Testis (tissue), 2 donors: ENCODE results near the gene SLC9A3.

Source experiments
- POLR2A ChIP-seq: fragments of 450-650 bp; IDR thresholded peaks from one replicate; pipeline ENCODE4 v1.6.1; 2017; ENCODE audit warnings: antibody characterized with exemption, mild to moderate bottlenecking, moderate library complexity
- TF ChIP-seq, protein P1 (sequence below), 3 experiments: fragments of 450-650 bp in 2 of 3; fragments of 200-600 bp in 1 of 3; sonication (generic) in 1 of 3; IDR thresholded peaks; one replicate each; pipeline ENCODE4 v1.5.1; 2016 to 2019; ENCODE audit warnings: antibody characterized with exemption in 3 of 3, mild to moderate bottlenecking in 2 of 3, moderate library complexity in 1 of 3

DNA sequence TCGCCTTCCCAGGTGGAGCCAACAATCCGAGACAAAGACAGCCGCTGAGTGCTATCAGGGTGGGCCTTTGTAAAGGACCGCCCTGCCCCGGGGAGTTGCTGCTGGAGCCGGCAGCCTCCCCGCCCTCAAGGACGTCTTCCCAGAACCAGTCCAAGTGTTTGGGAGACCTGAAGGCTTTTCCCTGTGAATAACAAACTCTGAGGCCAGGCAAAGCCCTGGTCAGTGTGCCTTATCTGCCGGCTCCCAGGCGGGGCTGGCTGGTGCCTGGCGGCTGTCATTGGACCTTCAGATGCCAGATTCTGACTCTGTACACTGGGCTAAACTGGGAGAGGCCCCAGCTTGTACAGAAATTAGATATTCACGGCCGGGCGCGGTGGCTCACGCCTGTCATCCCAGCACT lies 2.1 kb downstream of the SLC9A3 start:
- TF ChIP-seq, protein P1, sequence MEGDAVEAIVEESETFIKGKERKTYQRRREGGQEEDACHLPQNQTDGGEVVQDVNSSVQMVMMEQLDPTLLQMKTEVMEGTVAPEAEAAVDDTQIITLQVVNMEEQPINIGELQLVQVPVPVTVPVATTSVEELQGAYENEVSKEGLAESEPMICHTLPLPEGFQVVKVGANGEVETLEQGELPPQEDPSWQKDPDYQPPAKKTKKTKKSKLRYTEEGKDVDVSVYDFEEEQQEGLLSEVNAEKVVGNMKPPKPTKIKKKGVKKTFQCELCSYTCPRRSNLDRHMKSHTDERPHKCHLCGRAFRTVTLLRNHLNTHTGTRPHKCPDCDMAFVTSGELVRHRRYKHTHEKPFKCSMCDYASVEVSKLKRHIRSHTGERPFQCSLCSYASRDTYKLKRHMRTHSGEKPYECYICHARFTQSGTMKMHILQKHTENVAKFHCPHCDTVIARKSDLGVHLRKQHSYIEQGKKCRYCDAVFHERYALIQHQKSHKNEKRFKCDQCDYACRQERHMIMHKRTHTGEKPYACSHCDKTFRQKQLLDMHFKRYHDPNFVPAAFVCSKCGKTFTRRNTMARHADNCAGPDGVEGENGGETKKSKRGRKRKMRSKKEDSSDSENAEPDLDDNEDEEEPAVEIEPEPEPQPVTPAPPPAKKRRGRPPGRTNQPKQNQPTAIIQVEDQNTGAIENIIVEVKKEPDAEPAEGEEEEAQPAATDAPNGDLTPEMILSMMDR (IDR thresholded peaks at IDR 0.05) = no peak
- no peak for TF ChIP-seq POLR2A
